OCI-LY7 (cell line): ENCODE results near the gene EIF4ENIF1. TPM values are rescaled to one million over a fixed set of nuclear protein-coding genes. Genes with fewer than 3 reads are reported as not detected.

Experiments used
- BruUV-seq: library from RNA; stranded (reverse); fragments of 400-500 nt; replicated peaks from 2 replicates; lab custom pipeline; 2021; lab: Mats Ljungman, UMichigan
- CTCF ChIA-PET: fragments of 300-600 bp; sonication (Branson Sonifier 250); formaldehyde crosslinking; loops from one replicate; lab custom pipeline; 2022; ENCODE audit warnings: antibody characterized with exemption; ENCODE audit not compliant: unreplicated experiment; lab: Charles Lee
- POLR2A ChIA-PET: fragments of 300-600 bp; sonication (Branson Sonifier 250); formaldehyde crosslinking; loops from one replicate; lab custom pipeline; 2022; ENCODE audit warnings: antibody characterized with exemption; lab: Charles Lee
- DNase-seq: peaks from one replicate; pipeline ENCODE4 v3.0.0-alpha.2; 2015; ENCODE audit warnings: low spot score
- H2AFZ ChIP-seq: fragments of 200-600 bp; sonication (generic), shearing (Covaris generic); 2 replicates; pipeline ENCODE4 v1.6.1; 2014; ENCODE audit warnings: mild to moderate bottlenecking, antibody characterized with exemption, low read length, moderate library complexity
- H3K27ac ChIP-seq: fragments of 200-600 bp; sonication (generic); 2 replicates; pipeline ENCODE4 v1.5.1; 2014; ENCODE audit warnings: mixed run types, low read depth, mild to moderate bottlenecking, moderate library complexity, low read length, inconsistent platforms; ENCODE audit not compliant: poor library complexity, severe bottlenecking
- H3K36me3 ChIP-seq: fragments of 200-600 bp; sonication (generic); 2 replicates; pipeline ENCODE4 v1.6.1; 2014; ENCODE audit warnings: mild to moderate bottlenecking, antibody characterized with exemption, low read length, moderate library complexity, mixed read lengths; ENCODE audit not compliant: insufficient read depth
- H3K4me1 ChIP-seq: fragments of 200-600 bp; sonication (generic); 2 replicates; pipeline ENCODE4 v1.5.1; 2014; ENCODE audit warnings: mild to moderate bottlenecking, low read length; ENCODE audit not compliant: insufficient read depth, poor library complexity, severe bottlenecking
- H3K4me2 ChIP-seq: fragments of 200-600 bp; sonication (generic); 2 replicates; pipeline ENCODE4 v1.6.1; 2014; ENCODE audit warnings: mild to moderate bottlenecking, low read length
- H3K4me3 ChIP-seq: fragments of 200-600 bp; sonication (generic); 2 replicates; pipeline ENCODE4 v1.5.1; 2014; ENCODE audit warnings: mild to moderate bottlenecking, low read depth, low read length; ENCODE audit not compliant: poor library complexity, severe bottlenecking
- H3K79me2 ChIP-seq: fragments of 200-600 bp; sonication (generic); 2 replicates; pipeline ENCODE4 v1.6.1; 2016; ENCODE audit warnings: low read depth, mild to moderate bottlenecking, low read length, moderate library complexity, mixed read lengths; ENCODE audit not compliant: insufficient read depth
- H3K9me2 ChIP-seq: fragments of 200-600 bp; sonication (generic); 2 replicates; pipeline ENCODE4 v1.6.1; 2016; ENCODE audit warnings: mild to moderate bottlenecking, low read length, mixed read lengths; ENCODE audit not compliant: insufficient read depth
- H3K9me3 ChIP-seq: fragments of 200-600 bp; sonication (generic); 2 replicates; pipeline ENCODE4 v1.6.1; 2014; ENCODE audit warnings: mild to moderate bottlenecking, mixed run types, low read length, mixed read lengths
- H4K20me1 ChIP-seq: fragments of 200-600 bp; sonication (generic); 2 replicates; pipeline ENCODE4 v1.6.1; 2014; ENCODE audit warnings: mild to moderate bottlenecking, antibody characterized with exemption, low read length, moderate library complexity, mixed read lengths; ENCODE audit not compliant: insufficient read depth
- EZH2phosphoT487 ChIP-seq: fragments of 200-600 bp; sonication (generic); IDR thresholded peaks from 2 replicates; pipeline ENCODE4 v1.6.1; 2018; ENCODE audit warnings: low read depth, borderline replicate concordance, mild to moderate bottlenecking, mixed run types, antibody characterized with exemption, low read length, moderate library complexity, mixed read lengths
- intact Hi-C: fragments of 100-400 bp; cut with micrococcal nuclease; formaldehyde crosslinking; loops from one replicate; pipeline ENCODE4 v1.10.0; 2022; ENCODE audit not compliant: unreplicated experiment
- total RNA-seq, 2 experiments: library from RNA; depleted of rRNA in 1 of 2; stranded (reverse); fragments of >200 nt in 1 of 2; shearing (Covaris generic) in 1 of 2; gene quantifications; 2 replicates each; pipeline ENCODE4 v1.2.3, GENCODE V29; 2014 to 2022
- TF ChIP-seq, protein P1 (sequence below): fragments of 200-600 bp; sonication (generic); conservative IDR thresholded peaks from 2 replicates; pipeline ENCODE4 v1.5.1; 2014; ENCODE audit warnings: mild to moderate bottlenecking, antibody characterized with exemption, low read length, moderate library complexity, mixed read lengths

Gene EIF4ENIF1
- total RNA-seq, 2 experiments from 2014 or later, result 18.1 to 40.3 TPM

DNA sequence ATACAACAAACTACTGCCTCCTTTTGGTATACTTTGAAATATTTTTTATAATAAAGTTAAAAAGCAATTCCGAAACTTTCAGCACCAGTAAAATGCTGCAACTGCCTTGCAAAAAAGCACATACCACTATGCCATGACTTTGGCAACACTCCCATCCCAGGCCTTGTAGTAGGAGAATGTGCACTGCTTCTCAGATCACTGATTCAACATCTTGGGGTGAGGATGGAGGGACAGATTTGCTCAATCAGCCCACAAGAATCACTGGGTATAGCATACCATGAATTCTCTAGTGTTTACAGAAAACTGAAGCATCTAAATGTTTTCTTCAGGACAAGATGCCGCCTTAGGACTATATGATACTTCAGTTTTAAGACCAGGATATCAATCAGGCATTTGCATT is 14.9 kb downstream of the EIF4ENIF1 start:
- intact Hi-C loops, result no loop called here
- Histone ChIP-seq H3K4me2 (no peak overlapping the region), H3K4me1 (peaks cover 20% of the 10 kb centered on the region), H2AFZ (no peak overlapping the region), H3K36me3 (peaks cover 80% of the 10 kb centered on the region), H4K20me1 (peaks cover 9% of the 10 kb centered on the region; the same call in 1 of the 2 replicates), H3K79me2 (peaks cover 50% of the 10 kb centered on the region; the same call in 1 of the 2 replicates), H3K9me3 (no peaks in the 10 kb centered on the region), H3K9me2 (no peaks in the 10 kb centered on the region), H3K27ac (no peak overlapping the region), H3K4me3 (no peak overlapping the region)
- no peak for DNase-seq
- no TSS peak for BruUV-seq
- CTCF ChIA-PET, result no interaction called here
- POLR2A ChIA-PET, result no interaction called here
- TF ChIP-seq, protein P1, sequence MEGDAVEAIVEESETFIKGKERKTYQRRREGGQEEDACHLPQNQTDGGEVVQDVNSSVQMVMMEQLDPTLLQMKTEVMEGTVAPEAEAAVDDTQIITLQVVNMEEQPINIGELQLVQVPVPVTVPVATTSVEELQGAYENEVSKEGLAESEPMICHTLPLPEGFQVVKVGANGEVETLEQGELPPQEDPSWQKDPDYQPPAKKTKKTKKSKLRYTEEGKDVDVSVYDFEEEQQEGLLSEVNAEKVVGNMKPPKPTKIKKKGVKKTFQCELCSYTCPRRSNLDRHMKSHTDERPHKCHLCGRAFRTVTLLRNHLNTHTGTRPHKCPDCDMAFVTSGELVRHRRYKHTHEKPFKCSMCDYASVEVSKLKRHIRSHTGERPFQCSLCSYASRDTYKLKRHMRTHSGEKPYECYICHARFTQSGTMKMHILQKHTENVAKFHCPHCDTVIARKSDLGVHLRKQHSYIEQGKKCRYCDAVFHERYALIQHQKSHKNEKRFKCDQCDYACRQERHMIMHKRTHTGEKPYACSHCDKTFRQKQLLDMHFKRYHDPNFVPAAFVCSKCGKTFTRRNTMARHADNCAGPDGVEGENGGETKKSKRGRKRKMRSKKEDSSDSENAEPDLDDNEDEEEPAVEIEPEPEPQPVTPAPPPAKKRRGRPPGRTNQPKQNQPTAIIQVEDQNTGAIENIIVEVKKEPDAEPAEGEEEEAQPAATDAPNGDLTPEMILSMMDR, result no peak
- TF ChIP-seq EZH2phosphoT487, result no peak

DNA sequence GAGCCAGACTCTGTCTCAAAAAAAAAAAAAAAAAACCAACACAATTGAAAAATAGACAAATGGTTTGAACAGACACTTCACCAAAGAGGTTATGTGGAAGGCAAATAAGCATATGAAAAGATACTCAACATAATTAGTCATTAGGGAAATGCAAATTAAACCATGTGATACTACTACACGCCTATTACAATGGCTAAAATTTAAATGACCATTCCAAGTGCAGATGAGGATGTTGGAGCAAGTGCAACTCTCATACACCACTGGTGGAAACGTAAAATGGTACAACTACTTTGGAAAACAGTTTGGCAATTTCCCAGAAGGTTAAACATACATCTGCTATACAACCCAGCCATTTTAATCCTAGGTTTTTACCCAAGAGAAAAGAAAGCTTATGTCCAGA is 24.3 kb downstream of the EIF4ENIF1 start:
- Histone ChIP-seq H3K4me2 (no peak overlapping the region), H3K4me3 (no peak overlapping the region), H2AFZ (no peak overlapping the region), H3K9me2 (no peaks in the 10 kb centered on the region), H3K27ac (no peak overlapping the region), H3K4me1 (no peaks in the 10 kb centered on the region), H3K36me3 (peaks cover 92% of the 10 kb centered on the region), H4K20me1 (no peaks in the 10 kb centered on the region), H3K79me2 (no peaks in the 10 kb centered on the region; the same call in 1 of the 2 replicates), H3K9me3 (no peaks in the 10 kb centered on the region)
- no peak for DNase-seq
- intact Hi-C loops, result no loop called here
- ChIA-PET CTCF (no interaction called here), POLR2A (no interaction called here)
- BruUV-seq, result no TSS peak
- TF ChIP-seq EZH2phosphoT487, result no peak
- TF ChIP-seq, protein P1, result no peak

DNA sequence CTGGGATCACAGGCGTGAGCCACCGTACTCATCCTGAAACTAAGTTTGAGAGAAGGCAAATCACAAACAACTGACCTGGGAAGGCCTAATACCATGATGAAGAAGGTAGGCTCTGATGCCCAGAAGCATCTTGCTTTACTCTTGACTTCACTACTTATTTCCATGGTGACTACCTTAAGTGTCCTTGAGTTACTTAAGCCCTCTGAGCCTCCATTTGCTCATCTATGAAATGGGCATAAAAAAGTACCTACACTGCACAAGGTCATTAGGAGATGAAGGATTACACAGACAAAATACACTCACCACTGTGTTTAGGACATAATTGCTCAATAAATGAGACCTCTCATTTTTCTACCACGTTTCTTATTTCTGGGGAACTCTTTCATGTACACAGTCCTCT is 27.9 kb downstream of the EIF4ENIF1 start:
- Histone ChIP-seq H3K36me3 (peaks cover 94% of the 10 kb centered on the region), H3K4me2 (no peak overlapping the region), H3K79me2 (no peaks in the 10 kb centered on the region; the same call in 1 of the 2 replicates), H3K9me3 (no peaks in the 10 kb centered on the region), H3K4me3 (no peak overlapping the region), H3K9me2 (no peaks in the 10 kb centered on the region), H3K27ac (no peak overlapping the region), H2AFZ (no peak overlapping the region), H3K4me1 (no peaks in the 10 kb centered on the region), H4K20me1 (no peaks in the 10 kb centered on the region)
- ChIA-PET POLR2A (no interaction called here), CTCF (no interaction called here)
- intact Hi-C loops, result no loop called here
- BruUV-seq, result no TSS peak
- DNase-seq, result no peak
- no peak for TF ChIP-seq EZH2phosphoT487
- TF ChIP-seq, protein P1, result no peak
